Measurements from ENCODE around the gene RIT1.

GRCh38 chr1:155873860-155874259 lies 37.3 kb downstream of the RIT1 start:
- TF ChIP-seq CTCF (IDR thresholded peaks at IDR 0.05; ENCODE audit: insufficient read depth, low read length, poor library complexity, severe bottlenecking) = no peak
- no peak for TF ChIP-seq EZH2phosphoT487 (conservative IDR thresholded peaks at IDR 0.05; ENCODE audit: low read length)

All from SU-DHL-6 (cell line).